ENCODE measurements around the gene TCF4.

Gene TCF4

GRCh38 chr18:55488473-55488872, 99.5 kb downstream of the TCF4 start:
- no peaks in the 10 kb centered on the region for H4K20me1 ChIP-seq (ENCODE audit: insufficient read depth, low read length)
- no peaks in the 10 kb centered on the region for H3F3A ChIP-seq (ENCODE audit: insufficient read depth, low read length)
- H3K4me1 ChIP-seq (ENCODE audit: low read length), result peaks cover 9% of the 10 kb centered on the region
- no peak overlapping the region for H2AFZ ChIP-seq (ENCODE audit: low read length)
- H3K9me2 ChIP-seq (replicated peaks; ENCODE audit: insufficient read depth, low read length), result no peaks in the 10 kb centered on the region
- no peaks in the 10 kb centered on the region for H3K79me2 ChIP-seq (ENCODE audit: low read length)
- no peak overlapping the region for H3K4me2 ChIP-seq (ENCODE audit: low read depth, low read length)
- no peaks in the 10 kb centered on the region for H3K27me3 ChIP-seq (replicated peaks; ENCODE audit: insufficient read depth, low read length)
- DNase-seq, result no peak
- no peak overlapping the region for H3K9ac ChIP-seq (ENCODE audit: low read length)
- no peaks in the 10 kb centered on the region for H3K36me3 ChIP-seq (replicated peaks; ENCODE audit: insufficient read depth, low read length)
- H3K4me3 ChIP-seq (ENCODE audit: low read length), result no peak overlapping the region
- no peak overlapping the region for H3K27ac ChIP-seq (ENCODE audit: low read length)
- no peak for TF ChIP-seq CTCF (IDR thresholded peaks at IDR 0.05; ENCODE audit: low read length)
- no peak for TF ChIP-seq EZH2phosphoT487 (IDR thresholded peaks at IDR 0.05; ENCODE audit: low read length)
- no peak for TF ChIP-seq EZH2 (optimal IDR thresholded peaks at IDR 0.05; ENCODE audit: low read depth, low read length)
- no peaks in the 10 kb centered on the region for H3K9me3 ChIP-seq (replicated peaks; ENCODE audit: insufficient read depth, low read length)

GRCh38 chr18:55487997-55488396, 100.0 kb downstream of the TCF4 start:
- Histone ChIP-seq H3K9ac (ENCODE audit: low read length) (no peak overlapping the region), H3K9me2 (replicated peaks; ENCODE audit: insufficient read depth, low read length) (no peaks in the 10 kb centered on the region), H3K4me3 (ENCODE audit: low read length) (no peak overlapping the region), H3K27ac (ENCODE audit: low read length) (no peak overlapping the region), H3F3A (ENCODE audit: insufficient read depth, low read length) (no peaks in the 10 kb centered on the region), H3K4me1 (ENCODE audit: low read length) (peaks cover 9% of the 10 kb centered on the region), H2AFZ (ENCODE audit: low read length) (no peak overlapping the region), H3K79me2 (ENCODE audit: low read length) (no peaks in the 10 kb centered on the region), H3K27me3 (replicated peaks; ENCODE audit: insufficient read depth, low read length) (no peaks in the 10 kb centered on the region), H3K9me3 (replicated peaks; ENCODE audit: insufficient read depth, low read length) (no peaks in the 10 kb centered on the region), H3K36me3 (replicated peaks; ENCODE audit: insufficient read depth, low read length) (no peaks in the 10 kb centered on the region), H3K4me2 (ENCODE audit: low read depth, low read length) (no peak overlapping the region), H4K20me1 (ENCODE audit: insufficient read depth, low read length) (no peaks in the 10 kb centered on the region)
- TF ChIP-seq EZH2phosphoT487 (IDR thresholded peaks at IDR 0.05; ENCODE audit: low read length) (no peak), CTCF (IDR thresholded peaks at IDR 0.05; ENCODE audit: low read length) (no peak), EZH2 (optimal IDR thresholded peaks at IDR 0.05; ENCODE audit: low read depth, low read length) (no peak)
- DNase-seq, result no peak

GRCh38 chr18:55486936-55487335, 101.1 kb downstream of the TCF4 start:
- Histone ChIP-seq H3F3A (ENCODE audit: insufficient read depth, low read length) (no peaks in the 10 kb centered on the region), H3K27ac (ENCODE audit: low read length) (no peak overlapping the region), H2AFZ (ENCODE audit: low read length) (no peak overlapping the region), H3K9ac (ENCODE audit: low read length) (no peak overlapping the region), H3K27me3 (replicated peaks; ENCODE audit: insufficient read depth, low read length) (no peaks in the 10 kb centered on the region), H3K4me3 (ENCODE audit: low read length) (no peak overlapping the region), H3K79me2 (ENCODE audit: low read length) (no peaks in the 10 kb centered on the region), H3K4me2 (ENCODE audit: low read depth, low read length) (no peak overlapping the region), H3K9me3 (replicated peaks; ENCODE audit: insufficient read depth, low read length) (no peaks in the 10 kb centered on the region), H3K36me3 (replicated peaks; ENCODE audit: insufficient read depth, low read length) (no peaks in the 10 kb centered on the region), H4K20me1 (ENCODE audit: insufficient read depth, low read length) (no peaks in the 10 kb centered on the region), H3K9me2 (replicated peaks; ENCODE audit: insufficient read depth, low read length) (no peaks in the 10 kb centered on the region), H3K4me1 (ENCODE audit: low read length) (peaks cover 9% of the 10 kb centered on the region)
- no peak for DNase-seq
- no peak for TF ChIP-seq EZH2phosphoT487 (IDR thresholded peaks at IDR 0.05; ENCODE audit: low read length)
- TF ChIP-seq EZH2 (optimal IDR thresholded peaks at IDR 0.05; ENCODE audit: low read depth, low read length), result no peak
- no peak for TF ChIP-seq CTCF (IDR thresholded peaks at IDR 0.05; ENCODE audit: low read length)
